HepG2 (cell line): ENCODE data around the gene MATK. TPM values are rescaled to one million over a fixed set of nuclear protein-coding genes. Genes with fewer than 3 reads are reported as not detected.

Experiments used
- ATF7-NPFF ChIP-seq: sonication (generic); formaldehyde crosslinking; IDR thresholded peaks from 2 replicates; pipeline ENCODE4 v1.8.1; 2023; ENCODE audit warnings: mild to moderate bottlenecking, low read depth, missing genetic modification reagents, moderate library complexity
- CENPT ChIP-seq: sonication (generic); formaldehyde crosslinking; IDR thresholded peaks from 2 replicates; pipeline ENCODE4 v1.8.0; 2022; ENCODE audit warnings: low read depth, mild to moderate bottlenecking, moderate library complexity, missing genetic modification reagents
- DNMT1 ChIP-seq: sonication (generic); formaldehyde crosslinking; IDR thresholded peaks from 2 replicates; pipeline ENCODE4 v1.5.1; 2020; ENCODE audit warnings: mild to moderate bottlenecking, missing genetic modification reagents
- EEA1 ChIP-seq: sonication (generic); formaldehyde crosslinking; IDR thresholded peaks from 2 replicates; pipeline ENCODE4 v1.5.1; 2020; ENCODE audit warnings: mild to moderate bottlenecking, missing genetic modification reagents, borderline replicate concordance
- HOXA5 ChIP-seq: sonication (generic); formaldehyde crosslinking; IDR thresholded peaks from 2 replicates; pipeline ENCODE4 v1.4.0; 2020; ENCODE audit warnings: missing genetic modification reagents
- KAT2B ChIP-seq: fragments of 150-350 bp; IDR thresholded peaks from 2 replicates; pipeline ENCODE4 v1.6.1; 2014; ENCODE audit warnings: low read depth, low read length, borderline replicate concordance
- MTF2 ChIP-seq: sonication (generic); formaldehyde crosslinking; IDR thresholded peaks from 2 replicates; pipeline ENCODE4 v1.5.0; 2020; ENCODE audit warnings: missing genetic modification reagents, borderline replicate concordance
- NFYC ChIP-seq: IDR thresholded peaks from 2 replicates; pipeline ENCODE4 v1.6.1; 2016; ENCODE audit warnings: missing genetic modification reagents, missing compliant biosample characterization
- RBM22 ChIP-seq: fragments of 200-400 bp; formaldehyde crosslinking; optimal IDR thresholded peaks from 2 replicates; pipeline ENCODE3; 2017; ENCODE audit warnings: mild to moderate bottlenecking, low read length, moderate library complexity
- SIN3A ChIP-seq: IDR thresholded peaks from 2 replicates; pipeline ENCODE4 v1.6.1; 2011; ENCODE audit warnings: low read depth, mild to moderate bottlenecking, control low read depth, low read length, borderline replicate concordance
- SMYD3 ChIP-seq: sonication (generic); formaldehyde crosslinking; IDR thresholded peaks from 2 replicates; pipeline ENCODE4 v1.8.1; 2023; ENCODE audit warnings: mild to moderate bottlenecking, missing genetic modification reagents
- SOX6 ChIP-seq, 2 experiments: fragments of 450-650 bp in 1 of 2; sonication (generic) in 1 of 2; formaldehyde crosslinking in 1 of 2; IDR thresholded peaks; 2 replicates each; pipeline versions ENCODE4 v1.4.0 to v1.6.1; 2017 to 2020; ENCODE audit warnings: antibody characterized with exemption in 1 of 2, mild to moderate bottlenecking in 1 of 2, missing genetic modification reagents in 1 of 2
- SSRP1 ChIP-seq: IDR thresholded peaks from 2 replicates; pipeline ENCODE4 v1.6.1; 2016; ENCODE audit warnings: control low read depth
- TAF15 ChIP-seq: fragments of 200-400 bp; formaldehyde crosslinking; IDR thresholded peaks from one replicate; pipeline ENCODE4 v1.6.1; 2018; ENCODE audit warnings: mild to moderate bottlenecking, low read depth, low read length; ENCODE audit not compliant: poor library complexity, severe bottlenecking
- ZC3H4 ChIP-seq: sonication (generic); formaldehyde crosslinking; IDR thresholded peaks from 2 replicates; pipeline ENCODE4 v1.4.0; 2020; ENCODE audit warnings: missing genetic modification reagents, borderline replicate concordance
- ZFP36L1 ChIP-seq: sonication (generic); formaldehyde crosslinking; IDR thresholded peaks from 2 replicates; pipeline ENCODE4 v1.8.0; 2022; ENCODE audit warnings: mild to moderate bottlenecking, missing genetic modification reagents, moderate library complexity
- ZNF17 ChIP-seq: sonication (generic); formaldehyde crosslinking; IDR thresholded peaks from 2 replicates; pipeline ENCODE4 v1.5.0; 2020; ENCODE audit warnings: mild to moderate bottlenecking, missing genetic modification reagents
- ZNF326 ChIP-seq: sonication (generic); formaldehyde crosslinking; IDR thresholded peaks from 2 replicates; pipeline ENCODE4 v1.4.0; 2020; ENCODE audit warnings: missing genetic modification reagents, borderline replicate concordance
- ZNF557 ChIP-seq: sonication (generic); formaldehyde crosslinking; IDR thresholded peaks from 2 replicates; pipeline ENCODE4 v1.4.0; 2020; ENCODE audit warnings: missing genetic modification reagents
- ZNF710 ChIP-seq: sonication (generic); formaldehyde crosslinking; IDR thresholded peaks from 2 replicates; pipeline ENCODE4 v1.5.0; 2020; ENCODE audit warnings: mild to moderate bottlenecking, missing genetic modification reagents, borderline replicate concordance
- ZNF724P ChIP-seq: sonication (generic); formaldehyde crosslinking; IDR thresholded peaks from 2 replicates; pipeline ENCODE4 v1.8.0; 2022; ENCODE audit warnings: missing genetic modification reagents, borderline replicate concordance
- ZNF788 ChIP-seq: sonication (generic); formaldehyde crosslinking; IDR thresholded peaks from 2 replicates; pipeline ENCODE4 v1.5.0; 2020; ENCODE audit warnings: mild to moderate bottlenecking, missing genetic modification reagents, borderline replicate concordance
- polyA plus RNA-seq, 8 experiments: library from polyadenylated mRNA; depleted of rRNA in 3 of 8; stranded (reverse) in 7 of 8; unstranded in 1 of 8; fragments of >200 nt; fragmentation: Illumina TruSeq in 4 of 8; extraction: Trizol in 4 of 8; gene quantifications; 2 replicates each; pipeline versions ENCODE4 v1.2.1 to v1.2.3, GENCODE V29; 2011 to 2016; ENCODE audit warnings: low read depth in 4 of 8, missing spikeins in 1 of 8, mixed read lengths in 1 of 8; ENCODE audit not compliant: insufficient read depth in 1 of 8
- total RNA-seq, 5 experiments: library from RNA; depleted of rRNA; stranded (reverse); fragments of >200 nt; fragmentation: Illumina TruSeq; extraction: Trizol; gene quantifications; 2 replicates each; pipeline ENCODE4 v1.2.3, GENCODE V29; 2016; ENCODE audit warnings: low read depth in 1 of 5
- TF ChIP-seq, protein P1 (sequence below): sonication (generic); formaldehyde crosslinking; conservative IDR thresholded peaks from 2 replicates; pipeline ENCODE4 v1.8.0; 2022; ENCODE audit warnings: mild to moderate bottlenecking, moderate library complexity, missing genetic modification reagents
- TF ChIP-seq, protein P2 (sequence below): sonication (generic); formaldehyde crosslinking; IDR thresholded peaks from 2 replicates; pipeline ENCODE4 v1.5.1; 2020; ENCODE audit warnings: mild to moderate bottlenecking, missing genetic modification reagents, moderate library complexity

The MATK gene
- total and polyA plus RNA-seq, 2 of the 13 experiments (the other 11 are each of a cell fraction or from before 2014, with no cell fraction given) = 0.09 TPM; not detected in 1

DNA sequence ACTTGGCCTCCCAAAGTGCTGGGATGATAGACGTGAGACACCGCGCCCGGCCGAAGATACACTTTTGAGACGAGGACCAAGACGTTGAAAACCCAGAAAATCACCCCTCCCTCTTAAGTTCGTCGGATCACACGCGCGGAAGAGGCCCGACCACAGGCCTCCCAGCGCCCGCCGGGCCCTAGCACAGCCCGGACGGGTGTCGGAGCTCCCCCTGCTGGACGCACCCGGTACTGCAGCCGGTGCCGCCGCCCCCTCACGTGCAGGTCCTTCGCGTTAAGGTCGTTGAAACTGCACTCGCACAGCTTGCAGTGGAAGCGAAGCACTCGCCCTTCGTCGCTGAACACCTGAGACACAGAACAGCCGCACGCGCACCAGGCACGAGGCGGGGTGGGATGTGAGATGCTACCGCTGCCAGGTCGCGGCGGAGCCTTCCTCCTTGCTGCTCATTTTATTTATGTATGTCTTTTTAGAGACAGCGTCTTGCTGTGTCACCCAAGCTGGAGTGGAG lies 35.7 kb upstream of the MATK start (continued):
- no peak for TF ChIP-seq RBM22
- TF ChIP-seq, protein P1, sequence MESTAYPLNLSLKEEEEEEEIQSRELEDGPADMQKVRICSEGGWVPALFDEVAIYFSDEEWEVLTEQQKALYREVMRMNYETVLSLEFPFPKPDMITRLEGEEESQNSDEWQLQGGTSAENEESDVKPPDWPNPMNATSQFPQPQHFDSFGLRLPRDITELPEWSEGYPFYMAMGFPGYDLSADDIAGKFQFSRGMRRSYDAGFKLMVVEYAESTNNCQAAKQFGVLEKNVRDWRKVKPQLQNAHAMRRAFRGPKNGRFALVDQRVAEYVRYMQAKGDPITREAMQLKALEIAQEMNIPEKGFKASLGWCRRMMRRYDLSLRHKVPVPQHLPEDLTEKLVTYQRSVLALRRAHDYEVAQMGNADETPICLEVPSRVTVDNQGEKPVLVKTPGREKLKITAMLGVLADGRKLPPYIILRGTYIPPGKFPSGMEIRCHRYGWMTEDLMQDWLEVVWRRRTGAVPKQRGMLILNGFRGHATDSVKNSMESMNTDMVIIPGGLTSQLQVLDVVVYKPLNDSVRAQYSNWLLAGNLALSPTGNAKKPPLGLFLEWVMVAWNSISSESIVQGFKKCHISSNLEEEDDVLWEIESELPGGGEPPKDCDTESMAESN (CRISPR knock-in tag) = 0 out of 2 replicates have a peak, but pooled peaks have one; percentile 33
- no peak for TF ChIP-seq HOXA5 (CRISPR knock-in tag)
- no peak for TF ChIP-seq KAT2B
- TF ChIP-seq ZNF326 (CRISPR knock-in tag) = no peak
- no peak for TF ChIP-seq ZNF724P (CRISPR knock-in tag)
- no peak for TF ChIP-seq TAF15
- peak; percentile 39; the same call in 1 of the 2 replicates for TF ChIP-seq ATF7-NPFF (CRISPR knock-in tag)
- TF ChIP-seq SSRP1 (CRISPR knock-in tag) = no peak
- no peak for TF ChIP-seq SIN3A
- no peak for TF ChIP-seq DNMT1 (CRISPR knock-in tag)
- no peak for TF ChIP-seq ZNF17
- TF ChIP-seq SMYD3 (CRISPR knock-in tag) = no peak
- no peak for TF ChIP-seq MTF2 (CRISPR knock-in tag)
- TF ChIP-seq NFYC = no peak
- no peak for TF ChIP-seq EEA1 (CRISPR knock-in tag)
- no peak for TF ChIP-seq SOX6 (IDR thresholded peaks at IDR 0.05)
- TF ChIP-seq SOX6 (CRISPR knock-in tag; IDR thresholded peaks at IDR 0.05) = no peak
- TF ChIP-seq ZC3H4 (CRISPR knock-in tag) = no peak
- TF ChIP-seq CENPT (CRISPR knock-in tag) = no peak
- TF ChIP-seq ZNF710 (CRISPR knock-in tag) = no peak
- TF ChIP-seq, protein P2, sequence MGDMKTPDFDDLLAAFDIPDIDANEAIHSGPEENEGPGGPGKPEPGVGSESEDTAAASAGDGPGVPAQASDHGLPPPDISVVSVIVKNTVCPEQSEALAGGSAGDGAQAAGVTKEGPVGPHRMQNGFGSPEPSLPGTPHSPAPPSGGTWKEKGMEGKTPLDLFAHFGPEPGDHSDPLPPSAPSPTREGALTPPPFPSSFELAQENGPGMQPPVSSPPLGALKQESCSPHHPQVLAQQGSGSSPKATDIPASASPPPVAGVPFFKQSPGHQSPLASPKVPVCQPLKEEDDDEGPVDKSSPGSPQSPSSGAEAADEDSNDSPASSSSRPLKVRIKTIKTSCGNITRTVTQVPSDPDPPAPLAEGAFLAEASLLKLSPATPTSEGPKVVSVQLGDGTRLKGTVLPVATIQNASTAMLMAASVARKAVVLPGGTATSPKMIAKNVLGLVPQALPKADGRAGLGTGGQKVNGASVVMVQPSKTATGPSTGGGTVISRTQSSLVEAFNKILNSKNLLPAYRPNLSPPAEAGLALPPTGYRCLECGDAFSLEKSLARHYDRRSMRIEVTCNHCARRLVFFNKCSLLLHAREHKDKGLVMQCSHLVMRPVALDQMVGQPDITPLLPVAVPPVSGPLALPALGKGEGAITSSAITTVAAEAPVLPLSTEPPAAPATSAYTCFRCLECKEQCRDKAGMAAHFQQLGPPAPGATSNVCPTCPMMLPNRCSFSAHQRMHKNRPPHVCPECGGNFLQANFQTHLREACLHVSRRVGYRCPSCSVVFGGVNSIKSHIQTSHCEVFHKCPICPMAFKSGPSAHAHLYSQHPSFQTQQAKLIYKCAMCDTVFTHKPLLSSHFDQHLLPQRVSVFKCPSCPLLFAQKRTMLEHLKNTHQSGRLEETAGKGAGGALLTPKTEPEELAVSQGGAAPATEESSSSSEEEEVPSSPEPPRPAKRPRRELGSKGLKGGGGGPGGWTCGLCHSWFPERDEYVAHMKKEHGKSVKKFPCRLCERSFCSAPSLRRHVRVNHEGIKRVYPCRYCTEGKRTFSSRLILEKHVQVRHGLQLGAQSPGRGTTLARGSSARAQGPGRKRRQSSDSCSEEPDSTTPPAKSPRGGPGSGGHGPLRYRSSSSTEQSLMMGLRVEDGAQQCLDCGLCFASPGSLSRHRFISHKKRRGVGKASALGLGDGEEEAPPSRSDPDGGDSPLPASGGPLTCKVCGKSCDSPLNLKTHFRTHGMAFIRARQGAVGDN = peak; percentile 50; the same call in 1 of the 2 replicates
- no peak for TF ChIP-seq ZFP36L1 (CRISPR knock-in tag)
- no peak for TF ChIP-seq ZNF557
- TF ChIP-seq ZNF788 = no peak
